Adipocyte (in vitro differentiated cells): ENCODE measurements around the gene MAP3K13.
"Not testable (repeated sequence)": the region's sequence is repeated elsewhere in the genome, so short reads cannot be mapped to it uniquely, and the experiment has no call there.

Source experiments
- DNase-seq: peaks from one replicate; pipeline ENCODE4 v3.0.0-alpha.2; 2015; ENCODE audit warnings: low read depth
- H3K27me3 ChIP-seq: replicated peaks from 2 replicates; pipeline ENCODE4 v1.7.0; 2013; ENCODE audit warnings: mild to moderate bottlenecking, low read length, moderate library complexity; ENCODE audit not compliant: control insufficient read depth, insufficient read depth
- H3K36me3 ChIP-seq: 2 replicates; pipeline ENCODE4 v1.7.0; 2013; ENCODE audit warnings: low read length, mild to moderate bottlenecking, moderate library complexity; ENCODE audit not compliant: control insufficient read depth, insufficient read depth, severe bottlenecking
- H3K4me1 ChIP-seq: 2 replicates; pipeline ENCODE4 v1.7.0; 2013; ENCODE audit warnings: mild to moderate bottlenecking, low read length, moderate library complexity; ENCODE audit not compliant: control insufficient read depth, insufficient read depth
- H3K4me3 ChIP-seq: 2 replicates; pipeline ENCODE4 v1.7.0; 2013; ENCODE audit warnings: mild to moderate bottlenecking, low read length, moderate library complexity
- H3K9ac ChIP-seq: 2 replicates; pipeline ENCODE4 v1.7.0; 2013; ENCODE audit warnings: mild to moderate bottlenecking, low read length, moderate library complexity
- H3K9me3 ChIP-seq: 2 replicates; pipeline ENCODE4 v1.7.0; 2013; ENCODE audit warnings: mild to moderate bottlenecking, low read length, moderate library complexity; ENCODE audit not compliant: control insufficient read depth

MAP3K13 gene

DNA sequence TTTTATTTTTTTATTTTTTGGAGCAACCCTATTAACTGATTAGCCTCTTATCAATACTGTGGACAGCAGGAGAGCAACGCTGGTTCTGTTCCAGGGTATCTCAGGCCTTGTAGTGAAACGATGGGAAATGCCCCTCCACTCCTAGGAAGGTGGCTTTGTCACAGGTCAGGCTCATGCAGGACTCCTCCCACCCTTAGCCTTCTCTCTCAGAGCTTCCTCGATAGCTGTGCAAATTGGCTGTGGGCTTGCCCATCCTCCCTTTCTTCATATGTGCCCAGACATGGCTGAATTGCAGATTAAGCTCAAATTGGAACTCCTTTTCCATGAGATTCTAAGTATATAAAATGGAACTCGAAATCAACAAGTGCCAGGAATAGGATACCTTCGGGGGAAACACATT lies 97.4 kb downstream of the MAP3K13 start:
- no peak overlapping the region for H3K9ac ChIP-seq
- no peak for DNase-seq

DNA sequence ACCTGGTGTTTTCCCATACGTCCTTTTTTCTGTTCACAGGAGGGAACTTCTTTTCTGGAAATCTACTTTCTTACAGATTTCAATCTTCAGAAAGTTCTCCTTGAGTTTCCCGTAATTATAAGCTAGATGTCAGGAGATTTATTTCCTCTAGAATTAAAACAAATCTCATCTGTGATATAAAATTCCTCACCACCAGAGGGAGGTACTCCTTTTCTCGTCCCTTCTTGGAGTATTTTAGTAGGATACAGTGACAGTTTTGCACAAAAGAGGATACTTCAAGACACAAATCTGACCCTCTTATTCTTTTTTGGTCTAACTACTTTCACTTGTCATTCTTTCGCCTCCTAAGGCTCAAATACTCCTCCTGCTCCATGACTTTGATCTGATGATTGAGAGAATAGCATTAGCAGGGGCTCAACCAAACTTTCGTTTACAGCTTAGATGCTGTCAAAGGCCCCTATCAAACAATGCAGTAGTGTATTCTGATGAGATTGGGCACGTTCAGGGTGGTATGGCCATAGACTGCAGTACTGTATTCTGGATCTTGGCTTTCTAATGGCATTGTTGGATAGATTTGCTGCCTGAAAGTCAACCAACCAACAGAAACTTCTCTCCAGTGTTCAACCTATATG lies 97.9 kb downstream of the MAP3K13 start:
- no peak overlapping the region for H3K4me3 ChIP-seq

More for the DNA sequence above, 97.4 kb downstream of the MAP3K13 start:
- Histone ChIP-seq H3K36me3 (peaks cover 14% of the 10 kb centered on the region), H3K9me3 (no peaks in the 10 kb centered on the region), H3K4me1 (no peaks in the 10 kb centered on the region), H3K4me3 (no peak overlapping the region), H3K27me3 (no peaks in the 10 kb centered on the region)

DNA sequence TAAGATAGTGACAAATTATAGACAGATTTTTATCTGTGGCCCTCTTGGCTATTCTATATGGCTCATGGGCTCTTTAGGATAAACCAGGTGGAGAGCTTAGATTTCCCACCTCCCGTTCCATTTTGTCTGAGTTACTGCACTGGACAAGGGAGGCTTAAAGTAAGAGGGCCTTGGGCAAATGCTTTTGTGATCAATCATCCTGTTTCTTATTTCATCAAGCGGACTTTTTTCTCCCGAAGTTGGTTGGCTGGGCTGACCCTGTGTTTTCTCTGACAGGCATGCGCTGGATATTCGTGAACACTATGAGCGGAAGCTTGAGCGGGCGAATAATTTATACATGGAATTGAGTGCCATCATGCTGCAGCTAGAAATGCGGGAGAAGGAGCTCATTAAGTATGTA lies 102.5 kb downstream of the MAP3K13 start:
- Histone ChIP-seq H3K4me1 (no peaks in the 10 kb centered on the region), H3K27me3 (no peaks in the 10 kb centered on the region), H3K9ac (no peak overlapping the region), H3K36me3 (peaks cover 42% of the 10 kb centered on the region), H3K9me3 (no peaks in the 10 kb centered on the region), H3K4me3 (no peak overlapping the region)
- no peak for DNase-seq

More for the DNA sequence above, 97.9 kb downstream of the MAP3K13 start:
- peak; percentile 19 for DNase-seq
- Histone ChIP-seq H3K4me1 (no peaks in the 10 kb centered on the region), H3K27me3 (no peaks in the 10 kb centered on the region), H3K9ac (no peak overlapping the region), H3K9me3 (no peaks in the 10 kb centered on the region), H3K36me3 (peaks cover 19% of the 10 kb centered on the region)

DNA sequence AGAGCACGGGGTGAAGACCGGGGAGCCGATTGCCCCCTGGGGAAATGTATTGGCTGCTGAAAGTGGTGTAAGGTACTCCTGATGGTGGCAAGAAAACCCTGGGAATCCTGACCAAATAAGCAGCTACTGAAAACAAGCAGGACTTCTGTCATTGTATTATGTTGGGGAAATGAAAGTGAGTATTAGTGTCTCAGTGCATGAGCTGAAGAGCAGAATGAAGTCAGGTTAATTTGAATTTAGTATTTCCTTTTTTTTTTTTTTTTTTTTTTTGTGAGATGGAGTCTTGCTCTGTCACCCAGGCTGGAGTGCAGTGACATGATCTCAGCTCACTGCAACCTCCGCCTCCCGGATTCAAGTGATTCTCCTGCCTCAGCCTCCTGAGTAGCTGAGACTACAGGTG lies 103.2 kb downstream of the MAP3K13 start:
- not testable (repeated sequence) for H3K4me1 ChIP-seq, DNase-seq, H3K9ac ChIP-seq, H3K9me3 ChIP-seq, H3K4me3 ChIP-seq, H3K27me3 ChIP-seq
- H3K36me3 ChIP-seq, result peaks cover 42% of the 10 kb centered on the region

DNA sequence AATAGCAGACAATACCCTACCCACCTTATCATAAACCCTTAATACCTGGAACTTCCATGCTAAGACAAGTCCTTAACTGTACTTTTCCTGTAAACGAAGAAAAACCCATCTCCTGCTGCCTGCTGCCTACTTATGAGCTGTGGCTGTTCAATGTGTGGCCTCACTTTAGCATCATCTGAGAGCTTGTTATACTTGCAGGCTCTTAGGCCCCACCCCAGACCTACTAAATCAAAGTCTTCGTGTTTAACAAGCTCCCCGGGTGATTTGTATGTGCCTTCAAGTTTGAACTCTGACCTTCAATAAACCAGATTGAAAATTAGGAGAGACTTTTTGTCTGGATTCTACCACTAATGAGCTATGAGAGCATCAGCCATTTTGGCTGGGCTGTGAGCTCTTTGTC lies 106.6 kb downstream of the MAP3K13 start:
- Histone ChIP-seq H3K9me3 (no peaks in the 10 kb centered on the region), H3K4me3 (no peak overlapping the region), H3K36me3 (peaks cover 50% of the 10 kb centered on the region), H3K9ac (no peak overlapping the region), H3K27me3 (no peaks in the 10 kb centered on the region), H3K4me1 (no peaks in the 10 kb centered on the region)
- no peak for DNase-seq

DNA sequence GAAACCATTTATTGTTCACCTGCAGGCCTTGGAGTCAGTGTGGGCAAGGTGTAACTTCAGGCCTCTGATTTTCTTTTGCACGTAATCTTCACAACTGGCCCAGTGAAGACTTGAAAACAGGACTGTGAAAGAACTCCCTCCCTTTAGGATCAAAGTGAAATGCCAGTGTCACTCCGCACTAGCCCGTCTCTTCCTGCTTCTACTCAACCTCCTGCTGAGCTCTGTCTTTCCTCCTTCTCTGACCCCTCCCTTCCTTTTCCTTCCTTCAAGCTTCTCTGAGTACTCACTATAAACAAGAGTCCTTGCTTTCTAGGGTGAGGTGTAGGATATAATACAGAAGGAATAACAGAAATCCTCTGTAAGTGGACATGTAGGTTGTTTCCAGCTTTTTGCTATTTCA lies 107.4 kb downstream of the MAP3K13 start:
- Histone ChIP-seq H3K4me1 (no peaks in the 10 kb centered on the region), H3K9me3 (no peaks in the 10 kb centered on the region), H3K27me3 (no peaks in the 10 kb centered on the region), H3K36me3 (peaks cover 46% of the 10 kb centered on the region), H3K9ac (no peak overlapping the region), H3K4me3 (no peak overlapping the region)
- DNase-seq, result no peak

DNA sequence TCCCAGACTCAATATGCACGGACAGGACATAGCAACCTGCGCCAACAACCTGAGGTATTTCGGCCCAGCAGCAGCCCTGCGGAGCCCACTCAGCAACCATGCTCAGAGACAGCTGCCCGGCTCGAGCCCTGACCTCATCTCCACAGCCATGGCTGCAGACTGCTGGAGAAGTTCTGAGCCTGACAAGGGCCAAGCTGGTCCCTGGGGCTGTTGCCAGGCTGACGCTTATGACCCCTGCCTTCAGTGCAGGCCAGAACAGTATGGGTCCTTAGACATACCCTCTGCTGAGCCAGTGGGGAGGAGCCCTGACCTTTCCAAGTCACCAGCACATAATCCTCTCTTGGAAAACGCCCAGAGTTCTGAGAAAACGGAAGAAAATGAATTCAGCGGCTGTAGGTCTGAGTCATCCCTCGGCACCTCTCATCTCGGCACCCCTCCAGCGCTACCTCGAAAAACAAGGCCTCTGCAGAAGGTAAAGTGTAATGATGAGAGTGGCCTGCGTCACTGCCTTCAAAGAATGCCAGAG lies 110.4 kb downstream of the MAP3K13 start:
- no peak overlapping the region for H3K4me3 ChIP-seq
- no peak overlapping the region for H3K9ac ChIP-seq
- peaks cover 4% of the 10 kb centered on the region for H3K9me3 ChIP-seq
- DNase-seq, result peak; percentile 12
- H3K27me3 ChIP-seq, result no peaks in the 10 kb centered on the region
- H3K36me3 ChIP-seq, result peaks cover 35% of the 10 kb centered on the region
- no peaks in the 10 kb centered on the region for H3K4me1 ChIP-seq

DNA sequence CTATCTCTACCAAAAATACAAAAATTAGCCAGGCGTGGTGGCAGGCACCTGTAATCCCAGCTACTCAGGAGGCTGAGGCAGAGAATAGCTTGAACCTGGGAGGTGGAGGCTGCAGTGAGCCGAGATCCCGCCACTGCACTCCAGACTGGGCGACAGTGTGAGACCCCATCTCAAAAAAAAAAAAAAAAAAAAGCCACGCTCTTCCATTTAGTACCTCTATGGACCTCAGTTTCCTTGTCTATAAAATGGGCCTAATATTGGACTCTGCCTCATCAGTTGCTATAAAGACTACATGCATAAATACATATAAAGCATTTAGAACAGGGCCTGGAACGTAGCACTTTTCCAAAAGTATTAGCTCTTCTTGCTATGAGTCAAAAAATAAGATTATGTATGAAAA lies 112.0 kb downstream of the MAP3K13 start:
- not testable (repeated sequence) for DNase-seq, H3K9ac ChIP-seq, H3K9me3 ChIP-seq, H3K27me3 ChIP-seq, H3K4me1 ChIP-seq, H3K4me3 ChIP-seq
- H3K36me3 ChIP-seq, result peaks cover 43% of the 10 kb centered on the region

DNA sequence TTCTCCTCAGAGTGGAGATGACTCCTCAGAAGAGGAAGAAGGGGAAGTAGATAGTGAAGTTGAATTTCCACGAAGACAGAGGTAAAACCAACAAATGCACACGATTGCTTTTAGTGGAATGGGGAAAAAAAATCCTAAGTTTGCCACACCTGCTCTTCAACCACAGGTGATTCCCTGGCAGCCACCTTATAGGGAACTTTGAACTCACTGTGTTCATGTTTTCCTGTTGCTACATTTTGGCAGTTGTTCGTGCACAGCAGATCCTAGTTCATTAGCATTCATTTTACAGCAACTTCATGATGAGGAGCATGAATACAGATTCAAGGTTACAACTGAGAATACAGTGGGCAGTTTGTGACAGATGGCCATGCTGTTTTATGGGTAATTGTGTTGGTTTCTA lies 114.4 kb downstream of the MAP3K13 start:
- H3K27me3 ChIP-seq, result no peaks in the 10 kb centered on the region
- peaks cover 4% of the 10 kb centered on the region for H3K9me3 ChIP-seq
- H3K4me3 ChIP-seq, result no peak overlapping the region
- DNase-seq, result no peak
- H3K9ac ChIP-seq, result no peak overlapping the region
- peaks cover 64% of the 10 kb centered on the region for H3K36me3 ChIP-seq
- no peaks in the 10 kb centered on the region for H3K4me1 ChIP-seq

DNA sequence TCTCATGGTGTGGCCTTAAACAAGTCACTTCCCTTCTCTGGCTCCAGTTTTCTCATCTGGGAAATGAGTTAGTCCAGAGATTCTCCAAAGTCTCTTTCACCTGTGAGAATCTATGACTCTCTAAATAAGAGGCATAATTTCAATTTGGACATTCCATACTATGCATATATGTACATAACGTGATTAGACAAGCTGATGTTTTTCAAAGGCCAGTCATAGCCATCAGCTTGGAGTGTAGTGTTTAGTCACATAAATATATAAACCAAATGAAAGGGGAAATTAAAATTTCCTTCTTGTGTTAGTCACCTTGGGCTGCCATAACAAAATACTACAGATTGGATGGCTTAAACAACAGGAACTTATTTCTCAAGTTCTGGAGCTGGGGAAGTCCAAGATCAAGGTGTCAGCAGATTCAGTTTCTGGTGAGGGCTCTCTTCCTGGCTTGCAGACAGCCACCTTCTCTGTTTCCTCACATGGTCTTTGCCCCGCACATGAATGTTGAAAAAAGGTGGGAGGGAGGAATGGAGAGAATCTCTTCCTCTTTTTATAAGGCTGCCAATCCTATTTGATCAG lies 116.5 kb downstream of the MAP3K13 start:
- H3K27me3 ChIP-seq, result no peaks in the 10 kb centered on the region
- H3K9me3 ChIP-seq, result peaks cover 4% of the 10 kb centered on the region
- H3K4me3 ChIP-seq, result no peak overlapping the region
- H3K9ac ChIP-seq, result no peak overlapping the region
- no peak for DNase-seq
- H3K36me3 ChIP-seq, result peaks cover 57% of the 10 kb centered on the region
- H3K4me1 ChIP-seq, result no peaks in the 10 kb centered on the region

DNA sequence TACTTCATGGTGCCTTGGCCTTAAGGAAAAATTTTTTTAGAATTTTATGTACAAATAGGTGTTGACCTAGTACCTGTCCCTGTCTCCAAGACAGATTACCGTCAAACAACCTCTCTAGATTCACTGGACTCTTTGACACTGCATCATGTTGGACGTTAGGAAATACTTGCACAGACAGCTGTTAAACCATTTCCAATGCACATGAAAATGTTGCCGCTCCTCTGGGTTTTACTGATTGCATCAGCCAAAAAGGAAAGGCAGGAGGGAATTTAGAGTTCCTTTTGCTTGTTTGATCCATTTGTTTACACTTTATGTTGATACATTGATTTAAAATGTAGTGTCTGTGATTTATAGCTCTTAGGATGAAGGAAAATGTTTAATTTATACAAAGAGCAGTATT lies 121.4 kb downstream of the MAP3K13 start:
- Histone ChIP-seq H3K4me3 (no peak overlapping the region), H3K9me3 (no peaks in the 10 kb centered on the region), H3K9ac (no peak overlapping the region), H3K27me3 (no peaks in the 10 kb centered on the region), H3K36me3 (peaks cover 53% of the 10 kb centered on the region), H3K4me1 (no peaks in the 10 kb centered on the region)
- no peak for DNase-seq

DNA sequence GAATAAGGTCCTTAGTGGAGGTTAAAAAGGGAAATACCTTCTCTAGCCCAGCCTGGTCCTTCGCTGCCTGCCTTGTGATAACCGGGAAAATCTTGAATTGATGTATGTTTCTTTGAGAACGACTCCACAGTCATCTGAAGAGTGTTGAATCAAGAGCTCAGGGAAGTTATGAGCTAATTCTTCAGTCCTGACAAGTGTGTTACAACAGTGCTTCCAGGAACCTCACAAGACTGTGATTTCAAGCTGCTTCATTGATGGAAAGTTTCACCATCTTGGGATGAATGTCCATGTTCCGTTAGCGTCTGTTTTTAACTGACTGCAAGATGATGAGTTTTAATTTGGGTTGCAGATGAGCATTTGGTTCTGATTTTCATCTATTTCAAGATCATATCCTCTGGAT lies 123.5 kb downstream of the MAP3K13 start:
- H3K36me3 ChIP-seq, result peaks cover 51% of the 10 kb centered on the region
- H3K4me3 ChIP-seq, result no peak overlapping the region
- no peaks in the 10 kb centered on the region for H3K9me3 ChIP-seq

More for the DNA sequence above, 123.5 kb downstream of the MAP3K13 start:
- no peaks in the 10 kb centered on the region for H3K27me3 ChIP-seq
- no peak for DNase-seq
- no peaks in the 10 kb centered on the region for H3K4me1 ChIP-seq
- H3K9ac ChIP-seq, result no peak overlapping the region
